Ishikawa (cell line): Measurements from ENCODE around the gene MEF2B.

Experiments used
- CEBPB ChIP-seq: IDR thresholded peaks from 2 replicates; pipeline ENCODE4 v1.6.1; 2012
- CREB1 ChIP-seq: IDR thresholded peaks from 2 replicates; pipeline ENCODE4 v1.6.1; 2012; ENCODE audit warnings: low read depth
- EGR1 ChIP-seq: IDR thresholded peaks from 2 replicates; pipeline ENCODE4 v1.6.1; 2012
- EP300 ChIP-seq: IDR thresholded peaks from 2 replicates; pipeline ENCODE4 v1.6.1; 2012; ENCODE audit warnings: borderline replicate concordance
- FOXM1 ChIP-seq: IDR thresholded peaks from 2 replicates; pipeline ENCODE4 v1.6.1; 2012; ENCODE audit warnings: low read depth, borderline replicate concordance
- MAX ChIP-seq: IDR thresholded peaks from 2 replicates; pipeline ENCODE4 v1.6.1; 2012
- NFIC ChIP-seq: IDR thresholded peaks from 2 replicates; pipeline ENCODE4 v1.6.1; 2012
- RAD21 ChIP-seq: IDR thresholded peaks from 2 replicates; pipeline ENCODE4 v1.6.1; 2012; ENCODE audit warnings: low read depth
- REST ChIP-seq: IDR thresholded peaks from 2 replicates; pipeline ENCODE4 v1.6.1; 2012; ENCODE audit warnings: low read depth, mild to moderate bottlenecking
- TAF1 ChIP-seq: IDR thresholded peaks from 2 replicates; pipeline ENCODE4 v1.6.1; 2012; ENCODE audit warnings: low read depth, mild to moderate bottlenecking
- TCF12 ChIP-seq: IDR thresholded peaks from 2 replicates; pipeline ENCODE4 v1.6.1; 2012; ENCODE audit warnings: low read depth
- TEAD4 ChIP-seq: IDR thresholded peaks from 2 replicates; pipeline ENCODE4 v1.6.1; 2012
- USF1 ChIP-seq: IDR thresholded peaks from 2 replicates; pipeline ENCODE4 v1.6.1; 2012
- YY1 ChIP-seq: IDR thresholded peaks from 2 replicates; pipeline ENCODE4 v1.6.1; 2012; ENCODE audit warnings: low read depth
- ZBTB7A ChIP-seq: IDR thresholded peaks from 2 replicates; pipeline ENCODE4 v1.6.1; 2012; ENCODE audit warnings: low read depth

Gene MEF2B

GRCh38 chr19:19207637-19208572 lies 37.8 kb upstream of the MEF2B start:
- TF ChIP-seq RAD21 (no peak), ZBTB7A (no peak), TEAD4 (no peak), CEBPB (no peak), EP300 (no peak), YY1 (no peak), CREB1 (no peak), MAX (no peak), USF1 (no peak), TCF12 (no peak), NFIC (no peak), TAF1 (no peak)

- TF ChIP-seq CREB1 (no peak), FOXM1 (no peak), CEBPB (no peak), TCF12 (no peak), RAD21 (no peak), USF1 (no peak), REST (no peak), EGR1 (no peak), NFIC (no peak), TAF1 (no peak), ZBTB7A (no peak), YY1 (no peak), MAX (no peak), EP300 (no peak), TEAD4 (no peak)
These were observed 36.9 kb upstream of the MEF2B start for GRCh38 chr19:19206938-19207337.

GRCh38 chr19:19205416-19206410 lies 35.6 kb upstream of the MEF2B start:
- TF ChIP-seq YY1 (no peak), EP300 (no peak), USF1 (no peak), MAX (no peak), CEBPB (no peak), EGR1 (no peak), RAD21 (no peak), TCF12 (no peak), TEAD4 (no peak), REST (no peak), TAF1 (no peak), ZBTB7A (no peak), FOXM1 (no peak), CREB1 (no peak), NFIC (no peak)

GRCh38 chr19:19204181-19204580 lies 34.1 kb upstream of the MEF2B start:
- no peak for TF ChIP-seq MAX
- no peak for TF ChIP-seq TEAD4
- no peak for TF ChIP-seq YY1
